Activated CD8-positive, alpha-beta T cell treated with anti-CD3 and anti-CD28 coated beads for 36 hours (primary cell): Measurements from ENCODE around the gene ALKBH4. TPM values are rescaled to one million over a fixed set of nuclear protein-coding genes. Genes with fewer than 3 reads are reported as not detected.

Experiments
- ATAC-seq: fragments of 200-7000 bp; cut with Tn5 transposase; one replicate; pipeline ENCODE4 v1.10.0; 2021; ENCODE audit warnings: mild to moderate bottlenecking, moderate library complexity
- CTCF ChIA-PET: fragments of 350-600 bp; sonication (Branson Sonifier 250); formaldehyde crosslinking; loops from one replicate; lab custom pipeline; 2021; ENCODE audit warnings: antibody characterized with exemption; lab: Charles Lee
- POLR2A ChIA-PET: fragments of 350-600 bp; sonication (Branson Sonifier 250); formaldehyde crosslinking; loops from one replicate; lab custom pipeline; 2021; ENCODE audit warnings: antibody characterized with exemption; lab: Charles Lee
- DNase-seq: peaks from one replicate; pipeline ENCODE4 v3.0.0-alpha.2; 2020
- H3K27ac Mint-ChIP-seq: one replicate; pipeline ENCODE4 v1.8.0; 2021; ENCODE audit warnings: mild to moderate bottlenecking, mixed read lengths
- H3K27me3 Mint-ChIP-seq: one replicate; pipeline ENCODE4 v1.8.0; 2021; ENCODE audit warnings: mixed read lengths
- H3K36me3 Mint-ChIP-seq: one replicate; pipeline ENCODE4 v1.8.0; 2021; ENCODE audit warnings: low read depth, mixed read lengths
- H3K4me1 Mint-ChIP-seq: one replicate; pipeline ENCODE4 v1.8.0; 2021; ENCODE audit warnings: low read depth, mixed read lengths
- H3K4me3 Mint-ChIP-seq: one replicate; pipeline ENCODE4 v1.8.0; 2021; ENCODE audit warnings: mild to moderate bottlenecking, moderate library complexity, mixed read lengths
- H3K9me3 Mint-ChIP-seq: one replicate; pipeline ENCODE4 v1.8.0; 2021; ENCODE audit warnings: mixed read lengths
- CTCF ChIP-seq: fragments of 200-600 bp; IDR thresholded peaks from one replicate; pipeline ENCODE4 v1.8.0; 2022; ENCODE audit warnings: antibody characterized with exemption, mild to moderate bottlenecking
- intact Hi-C: fragments of 100-400 bp; cut with micrococcal nuclease; formaldehyde crosslinking; loops from one replicate; pipeline ENCODE4 v1.10.0; 2022
- total RNA-seq, 2 experiments: library from RNA; stranded (reverse); gene quantifications; one replicate each; pipeline ENCODE4 v1.2.3, GENCODE V29; 2021

ALKBH4 gene
- total RNA-seq, 2 experiments from 2014 or later: 6.0 to 6.9 TPM

DNA sequence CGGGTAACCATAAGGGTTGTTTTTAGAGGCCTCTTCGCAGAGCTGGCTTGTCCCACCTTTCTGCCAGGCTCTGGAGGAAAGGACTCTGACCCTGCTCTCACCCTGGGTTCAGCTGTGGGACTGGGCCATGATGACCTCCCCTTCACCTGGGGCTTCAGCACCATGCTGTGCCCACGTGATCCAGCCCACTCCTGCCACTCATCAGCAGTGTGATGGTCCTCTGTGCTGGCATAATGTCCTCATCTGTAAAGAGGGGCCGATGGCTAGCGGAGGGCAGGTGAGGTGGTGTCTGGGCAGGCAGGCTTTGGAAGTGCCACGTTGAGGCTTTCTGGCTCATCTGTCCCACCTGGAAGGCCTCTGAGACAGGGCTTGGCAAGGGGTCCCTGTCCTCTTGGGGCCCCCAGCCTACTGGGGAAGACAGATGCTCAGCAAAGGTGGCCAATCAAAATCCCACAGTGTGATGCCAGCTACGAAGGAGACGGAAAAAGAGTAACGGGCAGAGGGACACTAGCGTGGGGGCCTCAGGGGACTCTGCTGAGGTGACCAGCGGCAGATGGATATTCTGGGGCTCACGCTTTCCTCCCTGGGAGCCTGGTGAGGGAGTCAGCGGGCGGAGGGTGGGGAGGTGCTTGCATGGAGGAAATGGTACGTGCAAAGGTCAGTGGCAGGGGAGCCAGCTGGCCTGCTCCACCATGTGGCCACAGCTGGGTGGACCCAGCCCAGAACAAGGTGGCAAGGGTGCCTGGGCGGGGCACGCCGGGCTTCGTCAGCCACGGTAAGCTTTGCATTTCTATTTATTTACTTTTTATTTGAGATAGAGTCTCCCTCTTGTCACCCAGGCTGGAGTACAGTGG is 5.5 kb upstream of the ALKBH4 start:
- POLR2A ChIA-PET: interaction anchor here (1.9 kb wide), 1 partner anchor 36 kb away, joined by 5 read pairs; the partner anchor contains the start of gene ORAI2
- H3K27ac Mint-ChIP-seq: no peak overlapping the region

GRCh38 chr7:102469351-102469971 is 4.8 kb upstream of the ALKBH4 start:
- intact Hi-C loops: no loop called here
- no peak overlapping the region for H3K4me3 Mint-ChIP-seq
- H3K27ac Mint-ChIP-seq: no peak overlapping the region
- DNase-seq (no peak), ATAC-seq (no peak)
- H3K27me3 Mint-ChIP-seq: no peaks in the 10 kb centered on the region
- peaks cover 14% of the 10 kb centered on the region for H3K4me1 Mint-ChIP-seq
- ChIA-PET POLR2A (no interaction called here), CTCF (no interaction called here)
- H3K36me3 Mint-ChIP-seq: peaks cover 6% of the 10 kb centered on the region
- H3K9me3 Mint-ChIP-seq: no peaks in the 10 kb centered on the region
- TF ChIP-seq CTCF: no peak

More for the DNA sequence above, 5.5 kb upstream of the ALKBH4 start:
- CTCF ChIA-PET: no interaction called here
- intact Hi-C loops: no loop called here
- peaks cover 14% of the 10 kb centered on the region for H3K4me1 Mint-ChIP-seq
- TF ChIP-seq CTCF: no peak
- no peak overlapping the region for H3K4me3 Mint-ChIP-seq
- no peaks in the 10 kb centered on the region for H3K27me3 Mint-ChIP-seq
- peaks cover 6% of the 10 kb centered on the region for H3K36me3 Mint-ChIP-seq
- H3K9me3 Mint-ChIP-seq: no peaks in the 10 kb centered on the region
- ATAC-seq (no peak), DNase-seq (no peak)

DNA sequence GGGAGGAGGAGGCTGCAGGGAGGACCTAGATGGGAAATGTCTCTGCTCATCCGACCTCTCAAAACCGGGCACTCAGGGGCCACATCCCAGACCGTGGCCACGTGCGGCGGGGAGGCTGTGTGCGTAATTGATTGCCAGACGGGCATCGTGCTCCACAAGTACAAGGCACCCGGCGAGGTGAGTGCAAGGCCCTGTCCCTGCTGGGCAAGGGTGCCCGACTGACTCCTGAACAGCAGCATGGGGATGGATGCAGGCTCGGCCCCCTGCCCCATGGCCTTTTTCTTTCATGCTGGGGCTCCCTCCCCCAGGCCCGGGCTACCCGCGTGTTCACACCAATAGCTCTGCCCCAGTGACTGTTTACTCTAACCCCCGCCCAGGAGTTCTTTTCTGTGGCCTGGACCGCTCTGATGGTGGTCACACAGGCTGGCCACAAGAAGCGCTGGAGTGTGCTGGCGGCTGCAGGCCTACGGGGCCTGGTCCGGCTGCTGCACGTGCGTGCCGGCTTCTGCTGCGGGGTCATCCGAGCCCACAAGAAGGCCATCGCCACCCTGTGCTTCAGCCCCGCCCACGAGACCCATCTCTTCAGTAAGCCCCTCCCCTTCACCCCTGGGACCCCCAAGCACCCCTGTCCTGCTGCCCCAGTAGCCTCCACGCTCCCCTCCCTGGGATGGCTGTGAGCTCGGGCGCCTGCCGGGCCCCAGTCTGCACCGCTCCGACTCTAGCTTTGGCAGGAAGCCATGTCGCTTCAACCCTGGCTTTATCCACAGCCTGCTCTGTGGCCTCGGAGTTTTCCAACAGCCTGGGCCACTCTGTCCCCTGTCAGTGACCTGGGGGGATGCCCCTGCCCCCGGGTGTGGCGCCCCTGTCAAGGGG is 4.1 kb upstream of the ALKBH4 start:
- no peak for DNase-seq
- no peak overlapping the region for H3K4me3 Mint-ChIP-seq
- no peaks in the 10 kb centered on the region for H3K27me3 Mint-ChIP-seq
- intact Hi-C loops: no loop called here
- no peak for ATAC-seq
- no peak overlapping the region for H3K27ac Mint-ChIP-seq
- peaks cover 18% of the 10 kb centered on the region for H3K4me1 Mint-ChIP-seq
- TF ChIP-seq CTCF: no peak
- peaks cover 8% of the 10 kb centered on the region for H3K36me3 Mint-ChIP-seq
- no peaks in the 10 kb centered on the region for H3K9me3 Mint-ChIP-seq
- ChIA-PET CTCF (no interaction called here), POLR2A (interaction anchor here (0.9 kb wide), 1 partner anchor 185 kb away, joined by 3 read pairs; no protein-coding TSS in a partner anchor)

- CTCF ChIA-PET: interaction anchor here (0.6 to 2.6 kb wide), 6 partner anchors 18 to 57 kb away, joined by 3 to 9 read pairs (median 6); partner anchors contain the start of gene ORAI2
- H3K4me1 Mint-ChIP-seq: peaks cover 20% of the 10 kb centered on the region
- ATAC-seq: no peak
Measured at GRCh38 chr7:102467581-102468477, 3.2 kb upstream of the ALKBH4 start.

More at GRCh38 chr7:102467581-102468477, 3.2 kb upstream of the ALKBH4 start:
- Mint-ChIP-seq H3K27ac (no peak overlapping the region), H3K36me3 (peaks cover 9% of the 10 kb centered on the region), H3K27me3 (no peaks in the 10 kb centered on the region), H3K4me3 (no peak overlapping the region), H3K9me3 (no peaks in the 10 kb centered on the region)
- POLR2A ChIA-PET: interaction anchor here (0.9 to 1.2 kb wide), 2 partner anchors 11 to 184 kb away, joined by 3 read pairs; no protein-coding TSS in a partner anchor
- DNase-seq: no peak
- TF ChIP-seq CTCF: no peak
- intact Hi-C loops: no loop called here
